Measurements from ENCODE around the gene CREB1.

Gene CREB1

GRCh38 chr2:207543272-207543671 lies 13.5 kb downstream of the CREB1 start:
- no peak for DNase-seq

DNA sequence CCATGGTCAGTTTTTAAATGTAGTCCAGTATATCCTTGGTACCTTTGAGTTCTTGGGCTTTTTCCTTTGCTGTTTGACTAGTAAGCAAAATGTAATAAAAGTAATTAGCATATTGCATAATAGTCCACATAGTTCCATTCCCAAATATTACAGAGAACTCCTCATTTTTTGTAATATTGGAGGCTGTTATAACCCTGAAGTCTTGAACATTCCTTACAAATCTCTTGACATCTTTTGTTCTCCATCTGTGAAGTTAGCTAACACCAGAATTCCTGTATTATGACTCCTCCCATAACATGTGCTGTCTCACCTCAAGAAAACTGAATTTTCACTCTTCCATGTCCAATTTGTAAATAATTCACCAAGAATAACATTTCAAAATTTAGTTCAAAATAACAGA lies 17.1 kb downstream of the CREB1 start:
- DNase-seq: no peak

DNA sequence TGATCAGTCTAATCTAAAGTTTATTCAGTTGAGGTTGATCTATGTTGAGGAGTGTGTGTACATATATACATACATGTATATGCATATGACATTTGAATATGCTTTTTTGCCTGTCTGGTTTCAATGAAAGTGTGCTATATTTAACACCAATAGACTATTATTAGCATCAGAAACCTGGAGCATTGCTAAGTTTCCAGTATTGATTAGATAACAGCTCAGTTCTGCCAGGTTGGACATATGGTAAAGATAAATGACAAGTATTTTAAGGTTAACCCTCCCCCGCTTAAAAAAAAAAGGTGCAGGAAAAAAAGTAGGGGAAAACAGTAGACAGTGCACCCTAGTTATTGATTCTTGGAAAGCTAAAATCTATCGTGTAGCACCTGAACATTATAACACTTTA lies 19.4 kb downstream of the CREB1 start:
- DNase-seq: no peak

DNA sequence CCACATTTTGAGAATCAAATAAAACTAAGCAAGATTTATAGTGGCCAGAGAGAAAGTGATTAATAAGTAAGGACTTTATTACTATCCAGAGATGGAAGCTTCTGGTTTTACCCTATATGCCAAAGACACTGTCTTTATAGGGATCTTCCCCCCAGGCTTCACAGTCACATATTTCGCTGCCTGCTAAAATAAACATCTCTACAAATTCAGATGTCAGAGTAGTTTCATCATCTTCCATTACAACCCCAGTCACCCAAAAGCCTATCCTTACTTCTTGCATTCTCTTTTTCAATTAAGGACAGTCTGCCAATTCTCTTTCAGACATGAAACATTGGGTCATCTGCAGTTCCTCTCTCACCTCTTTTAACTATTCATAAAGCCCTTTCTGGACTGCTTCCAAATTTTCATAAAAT lies 28.3 kb downstream of the CREB1 start:
- DNase-seq: no peak

GRCh38 chr2:207561386-207562080 lies 31.8 kb downstream of the CREB1 start:
- no peak for DNase-seq

DNA sequence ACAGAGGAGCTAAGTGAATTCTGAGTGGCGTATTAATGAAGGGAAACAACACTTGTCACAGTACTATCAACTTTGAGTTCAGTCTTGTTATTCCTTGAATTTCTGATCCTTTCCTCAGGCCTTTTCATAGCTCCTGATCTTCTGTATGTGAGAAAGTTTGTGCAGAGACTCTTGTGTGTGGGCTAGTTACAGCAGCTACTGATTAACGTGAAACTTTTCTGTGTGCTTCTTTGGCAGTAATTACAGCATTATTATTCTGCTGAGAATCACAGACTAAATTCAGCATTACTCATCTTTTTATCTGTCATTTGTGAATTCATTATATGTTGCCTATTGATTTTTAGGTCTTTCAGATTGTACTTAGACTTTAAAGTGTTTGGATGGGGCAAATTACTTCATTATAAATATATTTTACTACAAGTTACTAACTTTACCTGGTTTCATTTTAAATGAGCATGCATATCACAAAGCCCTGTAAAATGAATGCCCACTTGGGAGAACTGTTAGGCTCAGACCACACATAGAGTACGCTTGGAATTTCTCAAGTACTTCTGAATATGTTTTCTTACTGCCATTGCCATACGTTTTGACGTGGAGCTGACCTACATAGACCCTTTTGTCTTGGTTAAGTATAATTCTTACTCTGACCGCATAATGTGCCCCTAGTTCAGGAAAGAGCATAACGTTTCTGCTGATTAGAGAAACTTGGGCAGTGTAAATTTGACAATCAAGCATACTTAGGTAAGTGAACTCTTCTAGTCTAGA lies 36.2 kb downstream of the CREB1 start:
- no peak for DNase-seq

DNA sequence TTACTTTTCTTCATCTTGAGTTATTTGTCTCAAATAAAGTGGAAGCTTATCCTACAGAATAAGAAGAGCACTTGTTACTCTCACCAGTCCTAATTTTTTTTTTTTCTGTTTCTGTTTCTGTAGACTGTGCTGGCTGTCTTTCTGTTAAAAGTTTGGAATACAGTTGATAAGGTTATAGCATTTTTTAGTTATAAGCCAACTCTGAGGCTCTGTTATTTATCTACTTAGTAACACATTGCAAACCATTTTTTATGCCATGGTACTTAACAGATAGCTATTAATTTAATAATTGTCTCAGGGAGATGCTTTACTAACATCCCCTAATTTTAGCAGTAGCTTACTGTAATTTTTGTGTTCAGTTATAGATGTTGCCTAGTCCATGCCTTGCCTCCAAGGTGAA lies 37.9 kb downstream of the CREB1 start:
- no peak for DNase-seq

DNA sequence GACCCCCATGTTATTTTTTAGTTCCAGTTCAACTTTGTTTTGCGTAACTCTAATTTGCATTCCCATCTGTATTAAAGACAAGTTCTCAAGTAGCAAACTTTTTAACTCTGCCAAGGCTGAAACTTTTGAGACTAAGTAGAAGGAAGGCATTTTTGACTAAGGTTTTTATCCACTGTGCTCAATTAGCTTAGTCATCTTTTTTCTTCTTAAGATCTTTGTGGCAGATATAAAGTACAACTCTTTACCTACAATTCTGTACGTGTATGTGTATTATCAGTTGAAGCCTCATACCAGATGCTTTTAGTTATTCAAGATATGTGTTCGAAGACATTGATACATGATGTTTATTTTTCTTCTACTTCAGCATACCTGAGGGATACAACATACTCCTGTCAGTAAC lies 41.6 kb downstream of the CREB1 start:
- no peak for DNase-seq

DNA sequence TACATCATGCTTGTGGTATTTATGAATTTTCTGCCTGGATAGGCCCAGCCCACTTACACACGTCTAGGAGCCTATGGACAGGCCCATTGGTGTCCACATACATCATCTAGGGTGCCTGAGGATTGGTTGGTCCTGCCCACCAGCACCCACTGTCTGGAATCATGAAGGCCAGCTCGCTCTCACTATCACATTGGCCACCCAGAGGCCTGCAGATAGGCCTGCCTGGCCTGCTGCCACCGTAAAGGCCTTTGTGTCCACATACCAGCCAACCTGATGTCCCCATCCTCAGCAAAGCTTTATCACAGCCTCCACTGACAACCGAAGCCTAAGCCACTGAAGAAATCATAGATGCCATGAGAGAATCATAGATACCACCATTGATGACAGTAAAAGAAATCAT lies 55.2 kb downstream of the CREB1 start:
- DNase-seq: no peak

DNA sequence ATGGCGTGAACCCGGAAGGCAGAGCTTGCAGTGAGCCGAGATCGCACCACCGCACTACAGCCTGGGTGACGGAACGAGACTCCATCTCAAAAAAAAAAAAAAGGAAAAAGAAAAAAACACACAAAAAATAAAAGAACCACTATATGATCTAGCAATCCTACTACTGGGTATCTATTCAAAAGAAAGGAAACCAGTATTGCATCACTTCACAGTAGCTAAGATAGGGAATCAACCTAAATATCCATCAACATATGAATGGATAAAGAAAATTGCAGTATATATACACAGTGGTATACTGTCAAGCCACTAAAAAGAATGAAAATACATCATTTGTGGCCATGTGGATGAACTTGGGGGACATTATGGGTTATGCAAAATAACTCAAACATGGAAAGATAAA lies 57.5 kb downstream of the CREB1 start:
- no peak for DNase-seq

- no peak for DNase-seq
These were observed 59.4 kb downstream of the CREB1 start for GRCh38 chr2:207589143-207589542.

DNA sequence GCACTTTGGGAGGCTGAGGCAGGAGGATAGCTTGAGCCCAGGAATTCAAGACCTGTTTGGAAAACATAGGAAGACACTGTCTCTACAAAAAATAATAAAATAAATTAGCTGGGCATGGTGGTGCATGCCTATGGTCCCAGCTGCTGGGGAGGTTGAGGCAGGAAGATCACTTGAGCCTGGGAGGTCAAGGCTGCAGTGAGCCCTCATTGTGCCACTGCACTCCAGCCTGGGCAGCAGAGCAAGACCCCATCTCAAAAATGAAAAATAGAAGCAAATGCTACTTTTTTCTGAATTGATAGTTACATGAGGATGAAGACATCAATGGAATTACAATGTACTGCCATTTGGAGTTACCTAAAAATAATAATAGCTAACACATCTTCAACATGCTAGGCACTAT lies 63.5 kb downstream of the CREB1 start:
- DNase-seq: no peak

DNA sequence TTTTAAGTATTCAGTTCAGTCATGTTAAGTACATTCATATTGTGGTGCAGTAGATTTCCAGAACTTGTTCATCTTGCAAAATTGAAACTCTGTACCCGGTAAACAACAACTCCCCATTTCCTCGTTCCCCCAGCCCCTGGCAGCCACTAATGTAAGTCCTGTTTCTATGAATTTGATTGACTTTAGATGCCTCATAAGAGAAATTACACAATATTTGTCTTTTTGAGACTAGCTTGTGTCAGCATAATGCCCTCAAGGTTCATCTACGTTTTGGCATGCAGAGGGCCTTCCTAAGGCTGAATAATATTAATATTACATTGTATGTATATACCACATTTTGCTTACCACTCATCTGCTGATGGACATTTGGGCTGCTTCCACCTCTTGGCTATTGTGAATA lies 64.5 kb downstream of the CREB1 start:
- DNase-seq: no peak

GRCh38 chr2:207594731-207595130 lies 65.0 kb downstream of the CREB1 start:
- DNase-seq: no peak

DNA sequence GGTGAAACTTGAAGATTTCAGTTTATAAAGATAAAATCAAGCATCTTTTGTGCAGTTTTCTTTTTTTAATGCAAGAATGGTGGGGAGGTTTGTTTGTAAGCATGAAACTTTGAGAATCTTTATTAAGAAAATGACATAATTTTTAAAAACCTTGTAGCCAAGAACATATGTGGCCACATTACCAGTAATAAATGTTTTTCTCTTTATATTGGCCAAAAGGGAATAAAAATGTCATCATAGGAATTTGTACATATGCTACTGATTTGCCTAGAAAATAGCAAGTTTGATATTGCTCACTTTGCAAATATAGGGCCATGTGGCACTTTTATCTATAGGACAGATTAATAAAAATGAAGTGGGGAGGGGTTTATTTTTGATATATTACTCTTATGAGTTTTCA lies 69.9 kb downstream of the CREB1 start:
- DNase-seq: no peak

DNA sequence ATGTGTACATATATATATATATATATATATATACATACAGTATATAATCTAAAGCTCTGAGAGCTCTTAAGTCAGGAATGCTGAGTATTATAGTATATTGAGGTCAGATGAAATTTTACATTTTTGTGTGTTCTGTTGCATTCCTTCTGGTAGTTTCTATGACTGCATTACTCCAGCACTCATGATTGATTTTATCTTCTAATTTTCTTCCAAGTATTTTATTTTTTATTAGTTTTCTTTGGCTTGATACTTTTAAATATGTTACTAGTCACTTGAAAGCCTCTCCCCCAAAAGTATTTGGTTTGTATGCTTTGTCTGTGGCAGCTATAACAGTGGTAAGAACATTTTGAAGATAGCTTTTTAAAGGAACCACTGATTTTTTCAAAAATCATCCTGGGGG lies 70.5 kb downstream of the CREB1 start:
- no peak for DNase-seq

GRCh38 chr2:207601774-207602173 lies 72.0 kb downstream of the CREB1 start:
- no peak for DNase-seq

GRCh38 chr2:207603486-207603885 lies 73.7 kb downstream of the CREB1 start:
- no peak for DNase-seq

GRCh38 chr2:207606399-207606798 lies 76.6 kb downstream of the CREB1 start:
- DNase-seq: no peak

DNA sequence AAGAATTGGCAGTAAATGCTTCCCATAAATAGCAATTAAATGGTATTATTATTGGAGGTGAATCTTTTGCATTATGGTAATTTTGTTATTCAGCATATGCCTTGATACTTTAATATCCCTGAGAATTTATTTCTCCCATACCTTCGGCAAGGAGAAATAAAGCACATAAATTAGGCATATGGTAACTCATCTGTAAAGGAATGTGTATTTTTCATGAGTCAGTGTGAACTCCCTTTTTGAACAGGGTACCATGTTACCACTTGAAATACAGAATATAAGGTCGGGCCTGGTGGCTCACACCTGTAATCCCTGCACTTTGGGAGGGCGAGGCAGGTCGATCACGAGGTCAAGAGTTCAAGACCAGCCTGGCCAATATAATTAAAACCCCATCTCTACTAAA lies 77.1 kb downstream of the CREB1 start:
- DNase-seq: no peak

DNA sequence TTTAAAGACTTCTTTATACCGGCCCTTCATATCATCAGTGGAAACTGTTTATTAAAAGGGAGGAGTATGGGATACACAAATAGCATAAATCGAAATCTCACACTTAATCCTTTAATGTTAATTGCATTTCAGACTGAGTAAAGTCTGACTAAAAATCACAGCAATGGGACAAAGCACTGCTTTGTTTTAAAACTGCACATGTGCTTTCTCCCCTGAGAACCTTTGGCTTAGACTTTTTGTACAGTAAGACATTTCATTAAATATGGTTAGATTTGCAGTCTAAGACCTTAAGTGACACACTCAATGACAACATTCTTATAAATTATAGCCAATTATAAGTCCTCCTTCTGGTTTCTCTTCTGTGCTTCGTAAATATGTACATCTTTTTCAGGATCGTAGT lies 83.0 kb downstream of the CREB1 start:
- DNase-seq: no peak

GRCh38 chr2:207614824-207615223 lies 85.1 kb downstream of the CREB1 start:
- no peak for DNase-seq

DNA sequence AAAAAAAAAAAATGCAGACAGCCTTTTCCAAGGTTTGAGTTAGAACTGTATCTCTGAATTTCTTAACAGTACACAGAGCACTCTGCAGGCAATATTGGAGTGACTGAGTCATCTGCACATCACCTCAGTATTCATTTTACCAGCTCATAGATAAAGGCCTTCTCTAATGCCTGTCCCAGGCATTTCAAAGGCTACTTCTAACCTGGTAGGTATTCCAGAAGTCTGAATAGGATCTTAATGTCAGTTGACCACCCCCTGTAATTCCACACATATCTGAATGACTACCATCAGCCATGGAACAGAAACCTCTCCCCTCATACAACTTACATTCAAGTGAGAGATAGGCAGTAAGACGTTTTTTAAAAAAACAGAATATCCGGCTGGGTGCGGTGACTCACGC lies 86.4 kb downstream of the CREB1 start:
- no peak for DNase-seq

DNA sequence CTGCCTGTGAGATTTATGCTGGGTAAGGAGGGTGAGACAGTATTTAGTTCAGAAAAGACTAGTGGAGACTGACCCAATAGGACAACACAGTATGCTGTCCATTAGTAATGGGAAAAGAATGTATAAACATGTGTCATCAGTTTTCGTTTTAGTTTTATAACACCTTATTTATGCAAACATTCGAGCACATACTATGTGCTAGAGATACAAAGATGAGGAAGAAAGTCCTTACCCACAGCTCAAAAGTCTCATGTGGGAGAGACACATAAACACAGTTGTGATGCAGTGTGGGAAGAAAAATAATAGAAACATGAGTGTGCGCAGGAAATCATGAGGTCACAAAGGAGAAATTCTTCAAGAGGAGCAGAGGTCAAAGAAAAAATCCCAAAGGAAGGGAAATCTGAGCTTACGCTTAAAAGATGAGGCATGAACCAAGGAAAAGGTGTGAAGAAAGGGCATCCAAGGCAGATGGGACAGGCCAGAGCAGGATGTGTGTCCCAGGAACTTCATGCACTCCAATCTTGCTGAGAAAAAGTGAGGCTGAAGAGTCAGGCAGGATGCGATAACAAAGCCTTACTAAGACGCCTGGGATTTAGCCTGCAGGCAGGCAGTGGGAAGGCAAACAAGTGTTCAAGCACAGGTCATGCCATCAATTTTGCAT lies 87.4 kb downstream of the CREB1 start:
- DNase-seq: no peak

All from CD4-positive, alpha-beta T cell treated with Interleukin-17A for 4 hours (primary cell).